Adipocyte (in vitro differentiated cells): ENCODE data around the gene USP2.

ENCODE experiments used
- DNase-seq: peaks from one replicate; pipeline ENCODE4 v3.0.0-alpha.2; 2015; ENCODE audit warnings: low read depth
- H3K27me3 ChIP-seq: replicated peaks from 2 replicates; pipeline ENCODE4 v1.7.0; 2013; ENCODE audit warnings: mild to moderate bottlenecking, low read length, moderate library complexity; ENCODE audit not compliant: control insufficient read depth, insufficient read depth
- H3K36me3 ChIP-seq: 2 replicates; pipeline ENCODE4 v1.7.0; 2013; ENCODE audit warnings: low read length, mild to moderate bottlenecking, moderate library complexity; ENCODE audit not compliant: control insufficient read depth, insufficient read depth, severe bottlenecking
- H3K4me1 ChIP-seq: 2 replicates; pipeline ENCODE4 v1.7.0; 2013; ENCODE audit warnings: mild to moderate bottlenecking, low read length, moderate library complexity; ENCODE audit not compliant: control insufficient read depth, insufficient read depth
- H3K4me3 ChIP-seq: 2 replicates; pipeline ENCODE4 v1.7.0; 2013; ENCODE audit warnings: mild to moderate bottlenecking, low read length, moderate library complexity
- H3K9ac ChIP-seq: 2 replicates; pipeline ENCODE4 v1.7.0; 2013; ENCODE audit warnings: mild to moderate bottlenecking, low read length, moderate library complexity
- H3K9me3 ChIP-seq: 2 replicates; pipeline ENCODE4 v1.7.0; 2013; ENCODE audit warnings: mild to moderate bottlenecking, low read length, moderate library complexity; ENCODE audit not compliant: control insufficient read depth

Gene USP2

GRCh38 chr11:119420631-119421030 is 39.1 kb upstream of the USP2 start:
- no peak for DNase-seq
- Histone ChIP-seq H3K9me3 (no peaks in the 10 kb centered on the region), H3K9ac (peak overlapping the region; percentile 95), H3K4me3 (peak overlapping the region; percentile 85), H3K4me1 (peaks cover 53% of the 10 kb centered on the region), H3K36me3 (peaks cover 25% of the 10 kb centered on the region), H3K27me3 (no peaks in the 10 kb centered on the region)

- Histone ChIP-seq H3K27me3 (no peaks in the 10 kb centered on the region), H3K4me3 (peak overlapping the region; percentile 85)
These were observed 38.5 kb upstream of the USP2 start for GRCh38 chr11:119419834-119420492.

GRCh38 chr11:119419246-119419645 is 37.8 kb upstream of the USP2 start:
- H3K36me3 ChIP-seq: peaks cover 25% of the 10 kb centered on the region
- H3K9ac ChIP-seq: peak overlapping the region; percentile 95
- peak overlapping the region; percentile 85 for H3K4me3 ChIP-seq
- H3K27me3 ChIP-seq: no peaks in the 10 kb centered on the region
- no peaks in the 10 kb centered on the region for H3K9me3 ChIP-seq
- no peak for DNase-seq
- peaks cover 53% of the 10 kb centered on the region for H3K4me1 ChIP-seq

More at GRCh38 chr11:119419834-119420492, 38.5 kb upstream of the USP2 start:
- peak overlapping the region; percentile 95 for H3K9ac ChIP-seq
- no peak for DNase-seq
- peaks cover 53% of the 10 kb centered on the region for H3K4me1 ChIP-seq
- peaks cover 25% of the 10 kb centered on the region for H3K36me3 ChIP-seq
- no peaks in the 10 kb centered on the region for H3K9me3 ChIP-seq

GRCh38 chr11:119418759-119419158 is 37.3 kb upstream of the USP2 start:
- peaks cover 25% of the 10 kb centered on the region for H3K36me3 ChIP-seq
- H3K4me1 ChIP-seq: peaks cover 52% of the 10 kb centered on the region
- H3K27me3 ChIP-seq: no peaks in the 10 kb centered on the region
- DNase-seq: no peak
- no peaks in the 10 kb centered on the region for H3K9me3 ChIP-seq
- no peak overlapping the region for H3K4me3 ChIP-seq
- peak overlapping the region; percentile 95 for H3K9ac ChIP-seq

- H3K4me1 ChIP-seq: peaks cover 47% of the 10 kb centered on the region
- no peaks in the 10 kb centered on the region for H3K9me3 ChIP-seq
- DNase-seq: peak; percentile 90
- H3K36me3 ChIP-seq: peaks cover 25% of the 10 kb centered on the region
- no peaks in the 10 kb centered on the region for H3K27me3 ChIP-seq
- peak overlapping the region; percentile 95 for H3K9ac ChIP-seq
- H3K4me3 ChIP-seq: peak overlapping the region; percentile 31
These were observed 36.4 kb upstream of the USP2 start for GRCh38 chr11:119417726-119418540.

GRCh38 chr11:119416606-119417580 is 35.4 kb upstream of the USP2 start:
- H3K9ac ChIP-seq: peak overlapping the region; percentile 95
- H3K36me3 ChIP-seq: peaks cover 25% of the 10 kb centered on the region
- no peaks in the 10 kb centered on the region for H3K27me3 ChIP-seq
- peaks cover 47% of the 10 kb centered on the region for H3K4me1 ChIP-seq
- peak; percentile 68 for DNase-seq
- H3K9me3 ChIP-seq: no peaks in the 10 kb centered on the region
- H3K4me3 ChIP-seq: peak overlapping the region; percentile 31

GRCh38 chr11:119415966-119416365 is 34.5 kb upstream of the USP2 start:
- Histone ChIP-seq H3K9me3 (no peaks in the 10 kb centered on the region), H3K9ac (no peak overlapping the region), H3K27me3 (no peaks in the 10 kb centered on the region), H3K36me3 (peaks cover 25% of the 10 kb centered on the region), H3K4me1 (peaks cover 43% of the 10 kb centered on the region), H3K4me3 (no peak overlapping the region)
- DNase-seq: no peak

- H3K9ac ChIP-seq: no peak overlapping the region
- no peak for DNase-seq
- peaks cover 22% of the 10 kb centered on the region for H3K36me3 ChIP-seq
- no peak overlapping the region for H3K4me3 ChIP-seq
- H3K4me1 ChIP-seq: peaks cover 39% of the 10 kb centered on the region
- H3K9me3 ChIP-seq: no peaks in the 10 kb centered on the region
- H3K27me3 ChIP-seq: no peaks in the 10 kb centered on the region
These were observed 34.0 kb upstream of the USP2 start for GRCh38 chr11:119415517-119415916.

- Histone ChIP-seq H3K9me3 (no peaks in the 10 kb centered on the region), H3K4me1 (peaks cover 31% of the 10 kb centered on the region), H3K36me3 (peaks cover 14% of the 10 kb centered on the region), H3K4me3 (no peak overlapping the region), H3K27me3 (no peaks in the 10 kb centered on the region), H3K9ac (no peak overlapping the region)
- no peak for DNase-seq
These were observed 33.2 kb upstream of the USP2 start for GRCh38 chr11:119414734-119415133.

- no peak for DNase-seq
- Histone ChIP-seq H3K4me1 (peaks cover 27% of the 10 kb centered on the region), H3K4me3 (no peak overlapping the region), H3K27me3 (no peaks in the 10 kb centered on the region), H3K36me3 (peaks cover 10% of the 10 kb centered on the region), H3K9me3 (no peaks in the 10 kb centered on the region), H3K9ac (no peak overlapping the region)
These were observed 32.8 kb upstream of the USP2 start for GRCh38 chr11:119414321-119414720.

GRCh38 chr11:119412072-119412471 is 30.6 kb upstream of the USP2 start:
- DNase-seq: no peak
- H3K36me3 ChIP-seq: no peaks in the 10 kb centered on the region
- no peak overlapping the region for H3K4me3 ChIP-seq
- H3K27me3 ChIP-seq: no peaks in the 10 kb centered on the region
- no peak overlapping the region for H3K9ac ChIP-seq
- H3K9me3 ChIP-seq: no peaks in the 10 kb centered on the region
- H3K4me1 ChIP-seq: peaks cover 4% of the 10 kb centered on the region
